ENCODE results near the gene SOS1. TPM values are rescaled to one million over a fixed set of nuclear protein-coding genes. Genes with fewer than 3 reads are reported as not detected.
A peak's percentile ranks its signal among the peaks of the same experiment; 100 is the strongest.

The SOS1 gene
- total RNA-seq, 6 experiments from 2014 or later, result 9.6 to 20.1 (median 16.5) TPM

- no peak for DNase-seq
- H3K36me3 ChIP-seq, result no peaks in the 10 kb centered on the region
- intact Hi-C loops (cut with DNase I), result no loop called here
- ATAC-seq, result no peak
- peak overlapping the region; percentile 65 to 80 (median 66) for H3K4me3 ChIP-seq
- H3K27me3 ChIP-seq, result no peaks in the 10 kb centered on the region
- H3K4me1 ChIP-seq, result peaks cover 0 to 23% (median 10%) of the 10 kb centered on the region in 4 donors
- no peaks in the 10 kb centered on the region for H3K9me3 ChIP-seq
- 57% methylated on average over 25 of the region's 25 CpGs for WGBS (ENCODE audit: insufficient coverage, low coverage, low lambda C conversion rate, missing lambda C conversion rate)
- TF ChIP-seq CTCF (IDR thresholded peaks at IDR 0.05), result no peak
- no peak for TF ChIP-seq POLR2A (IDR thresholded peaks at IDR 0.05)
- H3K27ac ChIP-seq, result peak overlapping the region; percentile 78 to 96 (median 90)
These were observed 2.7 kb upstream of the SOS1 start for GRCh38 chr2:39123436-39123999.

- Histone ChIP-seq H3K4me3 (peak overlapping the region; percentile 38 to 85 (median 82)), H3K27me3 (no peaks in the 10 kb centered on the region), H3K9me3 (no peaks in the 10 kb centered on the region), H3K27ac (peak overlapping the region; percentile 93 to 98 (median 98)), H3K4me1 (peaks cover 0 to 32% (median 11%) of the 10 kb centered on the region in 4 donors), H3K36me3 (no peaks in the 10 kb centered on the region)
- ATAC-seq (no peak), DNase-seq (no peak)
- TF ChIP-seq CTCF (IDR thresholded peaks at IDR 0.05) (no peak), POLR2A (IDR thresholded peaks at IDR 0.05) (no peak)
- intact Hi-C loops (cut with DNase I), result no loop called here
- 15% methylated on average over 7 of the region's 7 CpGs for WGBS (ENCODE audit: insufficient coverage, low coverage, low lambda C conversion rate, missing lambda C conversion rate)
These were observed 742 bp upstream of the SOS1 start for GRCh38 chr2:39121523-39122063.

DNA sequence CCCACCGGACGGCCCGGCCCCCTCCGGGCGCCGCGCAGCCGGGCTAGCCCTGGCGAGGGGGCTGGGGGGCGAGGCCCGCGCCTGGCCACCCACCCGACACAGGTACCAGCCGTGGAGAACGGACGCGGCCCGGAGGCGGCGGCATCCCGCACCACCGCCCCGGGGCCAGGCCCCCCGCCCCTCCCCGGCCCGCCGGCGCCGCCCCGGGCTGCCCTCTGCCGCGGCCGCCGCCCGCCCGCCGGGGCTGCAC, 405 bp downstream of the SOS1 start:
- WGBS (ENCODE audit: insufficient coverage, low coverage, low lambda C conversion rate, missing lambda C conversion rate), result no CpG with 5 or more reads among the region's 37 CpGs
- no peak for TF ChIP-seq POLR2A (IDR thresholded peaks at IDR 0.05)
- TF ChIP-seq CTCF (IDR thresholded peaks at IDR 0.05), result no peak
- H3K4me1 ChIP-seq, result peaks cover 0 to 32% (median 11%) of the 10 kb centered on the region in 4 donors

DNA sequence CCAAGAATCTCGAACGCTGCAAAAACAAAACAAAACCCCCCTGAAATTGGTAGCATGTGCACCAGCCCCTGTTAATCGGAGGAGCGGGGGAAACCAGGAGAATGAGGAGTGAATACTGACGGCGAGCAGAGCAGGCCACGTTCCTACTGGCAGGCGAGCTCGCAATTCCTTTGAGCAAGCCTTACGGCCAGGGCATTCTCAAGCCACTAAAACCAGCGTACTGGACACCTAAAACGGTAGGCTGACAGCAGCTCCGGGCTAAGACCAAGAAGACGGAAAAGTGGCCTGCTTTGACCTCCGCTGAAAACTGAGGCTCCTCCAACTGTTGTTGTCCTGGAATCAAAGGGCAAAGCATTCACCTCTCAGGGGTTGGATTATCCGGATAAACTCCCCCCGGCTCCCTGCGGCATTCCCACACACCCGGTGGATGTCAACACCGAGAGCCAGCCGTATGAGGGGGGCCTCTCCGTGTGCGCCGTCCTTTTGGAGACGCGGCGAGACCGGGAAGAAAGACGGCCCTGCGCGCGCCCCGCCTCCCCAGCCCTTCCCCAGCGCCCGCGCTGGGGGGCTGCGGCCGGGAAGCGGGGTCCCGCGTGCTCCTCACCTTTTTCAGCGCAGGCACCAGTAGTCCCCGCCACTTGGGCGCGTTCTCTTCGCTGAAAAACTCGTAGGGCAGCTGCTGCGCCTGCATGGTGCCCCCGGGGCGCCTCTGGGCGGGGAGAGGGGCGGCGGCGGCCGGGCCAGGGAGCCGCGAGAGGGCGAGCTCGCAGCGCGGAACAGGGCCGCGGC, 925 bp downstream of the SOS1 start:
- peak overlapping the region; percentile 93 to 98 (median 98) for H3K27ac ChIP-seq
- H3K9me3 ChIP-seq, result no peaks in the 10 kb centered on the region
- 0% methylated on average over 11 of the region's 63 CpGs for WGBS (ENCODE audit: insufficient coverage, low coverage, low lambda C conversion rate, missing lambda C conversion rate)
- TF ChIP-seq CTCF (IDR thresholded peaks at IDR 0.05), result peak; percentile 22 to 53 (median 32)
- TF ChIP-seq POLR2A (IDR thresholded peaks at IDR 0.05), result no peak
- DNase-seq (peak; percentile 70 to 78 (median 74)), ATAC-seq (peak; percentile 34 to 61 (median 55))
- no peaks in the 10 kb centered on the region for H3K27me3 ChIP-seq
- H3K4me1 ChIP-seq, result peaks cover 0 to 29% (median 11%) of the 10 kb centered on the region in 4 donors
- peak overlapping the region; percentile 82 to 85 (median 82) for H3K4me3 ChIP-seq
- intact Hi-C loops (cut with DNase I), result loop anchor here in 1 of 2 donors (5.0 kb wide), 1 partner anchor 107 kb away; no protein-coding TSS in a partner anchor
- H3K36me3 ChIP-seq, result no peaks in the 10 kb centered on the region

More for the DNA sequence above, 405 bp downstream of the SOS1 start:
- no peak for DNase-seq
- Histone ChIP-seq H3K4me3 (peak overlapping the region; percentile 82 to 85 (median 82)), H3K36me3 (no peaks in the 10 kb centered on the region), H3K27me3 (no peaks in the 10 kb centered on the region), H3K9me3 (no peaks in the 10 kb centered on the region), H3K27ac (peak overlapping the region; percentile 93 to 98 (median 98))
- intact Hi-C loops (cut with DNase I), result no loop called here
- no peak for ATAC-seq

Data from right lobe of liver (tissue), 6 donors.